Central memory CD4-positive, alpha-beta T cell (primary cell): Measurements from ENCODE around the gene ENOPH1.
"Not testable (repeated sequence)": the region's sequence is repeated elsewhere in the genome, so short reads cannot be mapped to it uniquely, and the experiment has no call there.

Experiments
- DNase-seq: peaks from one replicate; pipeline ENCODE4 v3.0.0; 2022

ENOPH1 gene

GRCh38 chr4:82428969-82429727 is 1.2 kb upstream of the ENOPH1 start:
- peak; percentile 92 for DNase-seq

- no peak for DNase-seq
These were observed 630 bp upstream of the ENOPH1 start for GRCh38 chr4:82429728-82430192.

GRCh38 chr4:82430964-82431745 is 765 bp downstream of the ENOPH1 start:
- peak; percentile 46 for DNase-seq

- DNase-seq, result no peak
These were observed 1.4 kb downstream of the ENOPH1 start for GRCh38 chr4:82431831-82432230.

- DNase-seq, result no peak
These were observed 2.2 kb downstream of the ENOPH1 start for GRCh38 chr4:82432596-82432995.

- no peak for DNase-seq
These were observed 3.4 kb downstream of the ENOPH1 start for GRCh38 chr4:82433791-82434190.

- DNase-seq, result no peak
These were observed 4.6 kb downstream of the ENOPH1 start for GRCh38 chr4:82434949-82435348.

- DNase-seq, result no peak
These were observed 5.7 kb downstream of the ENOPH1 start for GRCh38 chr4:82436130-82436529.

- DNase-seq, result no peak
These were observed 6.4 kb downstream of the ENOPH1 start for GRCh38 chr4:82436780-82437179.

GRCh38 chr4:82437285-82438005 is 7.1 kb downstream of the ENOPH1 start:
- DNase-seq, result no peak

GRCh38 chr4:82439088-82439487 is 8.7 kb downstream of the ENOPH1 start:
- DNase-seq, result no peak

GRCh38 chr4:82447886-82448285 is 17.5 kb downstream of the ENOPH1 start:
- DNase-seq, result no peak

GRCh38 chr4:82450966-82451755 is 20.8 kb downstream of the ENOPH1 start:
- DNase-seq, result no peak

- DNase-seq, result no peak
These were observed 21.6 kb downstream of the ENOPH1 start for GRCh38 chr4:82452026-82452425.

- DNase-seq, result no peak
These were observed 26.9 kb downstream of the ENOPH1 start for GRCh38 chr4:82457266-82457665.

- DNase-seq, result no peak
These were observed 28.3 kb downstream of the ENOPH1 start for GRCh38 chr4:82458729-82459128.

GRCh38 chr4:82461710-82462109 is 31.3 kb downstream of the ENOPH1 start:
- no peak for DNase-seq

- peak; percentile 69 for DNase-seq
These were observed 32.0 kb downstream of the ENOPH1 start for GRCh38 chr4:82462415-82462831.

- DNase-seq, result no peak
These were observed 32.8 kb downstream of the ENOPH1 start for GRCh38 chr4:82463221-82463620.

GRCh38 chr4:82467471-82467870 is 37.1 kb downstream of the ENOPH1 start:
- no peak for DNase-seq

GRCh38 chr4:82469791-82470345 is 39.5 kb downstream of the ENOPH1 start:
- no peak for DNase-seq

GRCh38 chr4:82473080-82473479 is 42.7 kb downstream of the ENOPH1 start:
- DNase-seq, result not testable (repeated sequence)
